GM15510 (cell line): Measurements from ENCODE around the gene CCDC170.

ENCODE experiments used
- POLR2A ChIP-seq: IDR thresholded peaks from 3 replicates; pipeline ENCODE4 v1.6.1; 2011; ENCODE audit warnings: borderline replicate concordance; ENCODE audit not compliant: insufficient read length; ENCODE audit errors: extremely low read depth

The CCDC170 gene

DNA sequence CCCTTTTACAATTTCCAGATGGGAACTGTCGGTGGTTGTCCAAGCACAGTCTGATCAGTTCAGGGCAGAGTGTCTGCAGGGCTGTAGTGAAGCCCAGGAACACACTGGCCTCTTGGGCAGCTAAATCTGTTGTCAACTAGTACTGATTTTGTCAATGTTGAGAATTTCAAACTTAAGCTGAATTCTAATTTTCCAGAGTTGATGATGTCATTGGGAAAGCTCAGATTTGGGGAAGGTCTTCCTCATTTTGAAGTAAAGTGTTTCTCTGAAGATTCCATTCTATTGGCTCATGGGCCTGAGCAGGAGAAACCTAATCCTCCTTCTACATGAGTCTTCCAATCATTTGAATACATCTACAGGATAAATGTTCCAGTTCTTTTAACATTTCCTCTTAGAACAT is 72.1 kb downstream of the CCDC170 start:
- TF ChIP-seq POLR2A = no peak

DNA sequence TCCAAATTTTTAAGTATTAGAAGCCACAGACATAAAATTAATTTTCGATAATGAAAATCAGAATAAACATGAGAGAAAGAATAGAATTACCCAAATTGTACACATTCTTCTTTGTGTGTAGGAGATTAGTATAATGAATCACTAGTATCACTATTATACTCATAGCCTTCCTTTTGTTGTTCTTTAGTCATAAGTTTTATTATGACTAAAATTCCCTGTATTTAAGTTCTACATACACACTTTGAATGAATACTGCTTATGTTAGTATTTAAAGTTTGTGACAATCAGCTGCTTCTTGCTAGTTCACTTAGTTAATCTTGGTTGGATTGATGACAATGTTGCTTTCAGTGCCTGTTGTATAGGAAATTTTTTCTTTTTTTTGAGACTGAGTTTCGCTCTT is 72.7 kb downstream of the CCDC170 start:
- no peak for TF ChIP-seq POLR2A

DNA sequence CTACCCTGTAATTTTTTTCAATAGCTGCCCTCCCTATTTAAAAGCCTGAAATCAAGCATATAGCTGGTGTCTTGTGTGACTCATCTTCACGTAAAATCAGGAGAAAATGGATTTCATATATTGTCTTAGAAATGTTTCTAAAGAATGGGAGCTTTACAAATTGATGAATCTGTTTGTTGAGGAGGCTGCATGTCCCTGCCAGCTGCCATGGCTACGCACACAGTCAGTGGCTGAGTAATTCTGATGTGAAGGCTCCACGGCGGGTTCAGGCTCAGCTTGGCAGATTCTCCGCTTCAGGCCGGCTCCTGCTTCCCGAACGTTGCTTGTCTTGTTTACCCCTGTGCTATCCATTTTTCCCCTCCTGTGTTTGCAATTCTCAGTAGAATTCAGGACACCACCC is 82.8 kb downstream of the CCDC170 start:
- TF ChIP-seq POLR2A = no peak

DNA sequence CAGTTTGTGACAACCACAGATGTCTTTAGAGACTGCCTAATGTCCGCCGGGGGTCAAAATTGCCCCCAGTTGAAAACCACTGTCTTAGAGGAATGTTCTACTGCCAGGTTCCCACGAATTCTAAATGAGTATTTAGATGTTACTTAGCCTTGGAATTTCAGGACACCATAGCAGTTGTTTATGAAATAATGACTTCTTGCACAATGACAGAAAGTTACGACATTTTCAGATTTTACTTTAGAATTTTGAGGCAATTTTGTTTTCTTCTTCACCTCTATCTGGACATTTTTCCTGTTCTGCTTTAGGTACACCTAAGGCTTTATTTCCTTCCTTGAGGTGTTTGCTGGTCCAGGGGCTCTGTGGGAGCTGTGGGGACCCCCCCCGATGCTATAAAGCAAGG is 83.4 kb downstream of the CCDC170 start:
- TF ChIP-seq POLR2A = no peak

DNA sequence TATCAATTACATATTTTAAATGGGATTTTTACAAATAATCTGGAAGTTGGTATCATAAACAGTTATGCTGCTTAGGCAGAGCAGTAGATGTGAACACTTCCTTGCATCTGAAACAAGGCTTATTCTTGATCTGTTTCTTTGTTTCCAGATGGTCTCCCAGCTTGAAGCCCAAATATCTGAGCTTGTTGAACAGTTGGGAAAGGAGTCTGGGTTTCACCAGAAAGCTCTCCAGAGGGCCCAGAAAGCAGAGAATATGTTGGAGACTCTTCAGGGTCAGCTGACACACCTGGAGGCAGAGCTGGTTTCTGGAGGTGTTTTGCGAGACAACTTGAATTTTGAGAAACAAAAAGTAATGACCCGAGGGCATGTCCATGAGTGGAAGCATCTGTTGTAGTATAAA is 91.9 kb downstream of the CCDC170 start:
- TF ChIP-seq POLR2A = no peak

DNA sequence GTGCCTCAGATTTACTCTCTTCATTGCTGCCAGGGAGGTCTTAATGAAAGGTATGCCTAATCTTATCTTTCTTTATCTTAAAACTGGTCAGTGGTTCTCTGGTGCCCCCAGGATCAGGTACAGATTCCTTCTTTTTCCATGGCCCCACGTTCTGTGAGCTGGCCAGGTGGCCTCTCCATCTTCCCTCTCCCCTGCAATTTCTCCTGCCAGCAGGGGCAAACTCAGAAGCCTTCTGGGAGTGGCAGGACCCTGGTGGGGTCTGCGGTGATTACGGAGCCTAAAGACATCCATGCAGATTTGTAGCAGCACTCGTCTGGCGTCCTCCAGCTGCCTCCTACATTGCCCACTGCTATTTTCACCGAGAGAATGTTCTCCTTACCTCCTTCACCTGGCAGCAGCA is 95.8 kb downstream of the CCDC170 start:
- no peak for TF ChIP-seq POLR2A

DNA sequence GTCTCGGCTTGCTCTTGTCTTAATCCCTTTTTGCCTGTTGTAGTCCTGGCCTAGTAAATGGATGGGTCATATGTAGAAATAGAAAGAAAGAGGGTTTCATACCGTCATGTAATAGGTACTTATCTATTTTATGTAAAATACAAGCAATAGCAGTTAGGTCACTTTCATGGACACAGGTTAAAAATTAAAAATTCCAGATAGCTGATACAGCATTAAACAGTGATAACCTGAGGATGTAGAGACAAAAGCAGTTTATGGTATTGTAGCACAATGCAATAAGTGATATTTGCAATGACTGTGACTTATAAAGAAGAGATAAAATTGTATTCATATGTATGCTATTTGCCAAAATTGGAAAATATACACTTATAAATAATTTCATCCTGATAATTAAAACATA is 96.9 kb downstream of the CCDC170 start:
- no peak for TF ChIP-seq POLR2A

DNA sequence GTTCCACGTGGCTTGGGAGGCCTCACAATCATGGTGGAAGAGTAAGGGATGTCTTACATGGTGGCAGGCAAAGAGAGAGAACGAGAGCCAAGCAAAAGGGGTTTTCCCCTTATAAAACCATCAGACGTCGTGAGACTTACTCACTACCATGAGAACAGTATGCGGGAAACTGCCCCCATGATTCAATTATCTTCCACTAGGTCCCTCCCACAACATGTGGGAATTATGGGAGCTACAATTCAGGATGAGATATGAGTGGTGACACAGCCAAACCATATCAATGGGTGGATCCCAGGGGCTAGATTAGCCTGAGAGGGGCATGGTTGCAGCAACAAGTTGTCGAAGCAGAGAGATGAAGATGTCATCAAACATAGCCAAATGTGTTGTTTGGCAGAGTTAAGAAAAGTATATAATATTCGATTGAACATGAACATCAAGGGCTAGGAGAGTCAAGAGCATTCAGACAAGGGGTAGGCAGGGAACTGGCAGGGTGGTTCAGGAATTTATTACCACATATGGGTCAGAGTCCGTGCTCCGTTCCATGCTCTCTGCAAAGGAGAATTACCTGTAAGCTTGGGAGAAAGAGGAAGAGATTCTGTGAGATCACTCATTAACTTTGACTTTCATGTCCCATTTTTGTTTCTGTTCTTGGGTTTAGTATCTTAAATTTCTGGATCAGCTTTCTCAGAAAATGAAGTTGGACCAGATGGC is 98.8 kb downstream of the CCDC170 start:
- TF ChIP-seq POLR2A = no peak

DNA sequence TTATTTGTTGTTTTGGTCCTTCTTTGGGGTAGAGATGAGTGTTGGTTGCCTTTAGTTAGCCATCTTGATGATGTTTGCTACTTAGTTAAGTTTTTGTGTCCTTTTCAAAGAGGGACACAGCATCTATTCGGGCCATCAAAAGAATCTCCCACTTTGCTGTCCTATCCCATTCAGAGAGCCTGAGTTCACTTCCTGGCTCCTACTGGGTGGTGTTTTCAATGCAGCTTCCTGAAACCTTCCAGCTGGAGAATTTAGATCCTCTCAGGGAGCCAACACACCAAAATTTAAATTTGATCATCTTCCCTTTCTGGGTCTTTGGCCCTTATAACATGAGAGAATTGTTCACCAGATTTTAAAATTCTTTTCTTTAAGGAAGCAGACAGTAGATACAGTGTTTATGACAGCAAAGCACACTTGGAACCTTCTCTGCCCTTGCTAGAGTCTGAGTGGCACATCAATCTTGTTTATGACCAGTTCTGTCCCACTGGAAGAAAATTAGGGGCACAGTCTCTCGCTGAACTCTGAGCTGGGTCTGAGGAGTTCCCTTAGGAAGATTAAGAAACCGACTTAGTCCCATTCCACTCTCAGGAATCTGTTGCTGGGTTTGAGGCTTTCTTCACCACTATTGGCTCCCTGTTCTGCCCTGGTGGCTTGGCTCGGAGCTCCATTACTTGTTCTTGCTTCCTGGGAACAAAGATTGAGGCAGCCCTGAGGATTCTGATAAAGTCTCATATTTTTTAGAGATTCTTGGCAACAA is 115.5 kb downstream of the CCDC170 start:
- no peak for TF ChIP-seq POLR2A

DNA sequence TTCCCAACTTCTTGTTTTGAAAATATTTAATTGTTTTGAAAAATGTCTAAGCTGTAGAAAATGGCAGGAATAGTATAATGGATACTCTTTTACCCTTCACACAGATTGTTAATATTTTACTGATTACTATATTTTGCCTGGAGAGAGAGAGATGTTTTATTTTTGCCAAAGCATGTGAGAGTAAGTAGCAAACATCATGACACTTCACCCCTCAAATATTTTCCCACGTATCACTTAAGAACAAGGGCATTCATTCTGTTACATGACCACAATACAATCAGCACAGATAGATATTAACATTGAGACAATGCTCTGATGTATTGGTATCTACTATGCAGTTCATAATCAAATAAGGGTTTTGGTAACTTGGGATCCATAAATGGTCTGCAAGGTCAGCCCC is 116.5 kb downstream of the CCDC170 start:
- no peak for TF ChIP-seq POLR2A

DNA sequence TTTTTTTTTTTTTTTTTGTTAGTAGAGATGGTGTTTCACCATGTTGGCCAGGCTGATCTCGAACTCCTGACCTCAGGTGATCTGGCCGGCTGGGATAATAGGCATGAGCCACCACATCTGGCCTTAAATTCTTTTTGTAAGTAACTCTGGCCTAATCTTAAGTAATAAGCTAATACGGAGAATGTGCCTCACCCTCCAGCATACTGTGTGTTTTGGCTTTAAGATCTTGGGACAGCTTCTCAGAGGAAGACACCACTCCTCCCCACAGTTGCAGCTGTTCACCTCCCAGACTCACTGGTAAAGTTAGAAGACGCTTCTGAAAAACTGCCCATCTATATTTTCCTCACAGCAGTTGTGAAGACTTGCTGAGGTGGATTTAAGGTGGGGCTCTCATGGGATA is 120.8 kb downstream of the CCDC170 start:
- no peak for TF ChIP-seq POLR2A

DNA sequence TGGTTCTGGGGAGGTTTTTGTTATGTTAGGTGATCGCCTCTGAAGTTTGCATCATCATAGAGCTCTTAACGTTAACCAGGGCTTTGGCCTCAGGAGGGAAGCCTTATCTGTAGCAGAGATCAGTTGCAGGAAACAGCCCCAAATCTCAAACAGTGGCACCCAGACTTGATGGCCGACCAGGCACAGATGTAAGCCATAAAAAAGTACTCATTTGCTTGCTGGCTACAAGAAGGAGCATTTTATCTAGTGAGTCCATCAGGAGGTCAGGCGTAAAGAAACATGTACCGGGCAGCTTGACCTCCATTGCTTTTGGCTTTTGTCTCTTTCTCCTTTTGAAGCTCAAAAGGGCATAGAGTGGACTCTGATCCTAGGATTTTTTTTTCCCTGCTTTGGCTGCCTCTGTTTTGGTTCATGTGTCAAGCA is 122.3 kb downstream of the CCDC170 start:
- TF ChIP-seq POLR2A = no peak

DNA sequence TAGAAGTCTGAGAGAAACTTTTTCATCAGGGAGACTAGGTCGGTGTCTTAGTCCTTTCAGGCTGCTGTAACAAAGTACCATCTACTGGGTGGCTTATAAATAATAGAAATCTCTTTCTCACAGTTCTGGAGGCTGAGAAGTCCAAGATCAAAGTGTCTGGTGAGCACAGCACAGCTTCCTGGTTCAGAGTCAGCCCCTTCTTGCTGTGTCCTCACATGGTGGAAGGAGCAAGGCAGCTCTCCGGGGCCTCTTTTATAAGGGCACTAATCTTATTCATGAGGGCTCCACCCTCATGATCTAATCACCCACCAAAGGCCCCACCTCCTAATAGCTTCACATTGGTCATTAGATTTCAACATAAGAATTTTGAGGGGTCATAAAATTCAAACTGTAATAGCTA is 122.8 kb downstream of the CCDC170 start:
- no peak for TF ChIP-seq POLR2A

DNA sequence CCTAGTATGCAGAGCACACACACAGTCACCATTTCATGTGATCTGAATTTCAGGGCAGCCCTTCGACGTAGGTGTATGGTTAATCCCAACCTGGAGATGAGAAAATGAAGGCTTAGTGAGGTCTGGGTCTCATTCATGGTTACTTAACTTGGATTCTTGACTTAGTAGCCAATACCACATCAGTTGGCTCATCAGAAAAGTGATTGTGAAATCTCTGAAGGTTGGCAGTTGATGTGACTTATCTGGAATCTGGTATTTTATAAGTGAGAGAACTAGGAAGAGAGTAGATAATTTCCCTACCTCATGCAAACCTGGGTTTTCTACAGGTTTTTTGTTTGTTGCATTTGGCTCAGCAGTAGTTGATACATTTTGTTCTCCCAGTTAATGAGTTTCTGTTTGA is 123.7 kb downstream of the CCDC170 start:
- no peak for TF ChIP-seq POLR2A

DNA sequence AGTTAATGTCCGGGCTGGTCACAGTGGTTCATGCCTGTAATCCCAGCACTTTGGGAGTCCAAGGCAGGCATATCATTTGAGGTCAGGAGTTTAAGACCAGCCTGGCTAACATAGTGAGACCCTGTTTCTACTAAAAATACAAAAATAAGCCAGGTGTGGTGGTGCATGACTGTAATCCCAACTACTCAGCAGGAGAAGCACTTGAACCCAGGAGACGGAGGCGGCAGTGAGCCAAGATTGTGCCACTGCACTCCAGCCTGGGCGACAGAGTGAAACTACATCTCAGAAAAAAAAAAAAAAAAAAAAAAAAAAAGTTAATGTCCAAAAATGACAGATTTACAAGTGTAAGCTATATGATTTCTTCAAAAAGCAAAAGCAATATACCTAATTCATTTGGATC is 124.9 kb downstream of the CCDC170 start:
- TF ChIP-seq POLR2A = no peak

DNA sequence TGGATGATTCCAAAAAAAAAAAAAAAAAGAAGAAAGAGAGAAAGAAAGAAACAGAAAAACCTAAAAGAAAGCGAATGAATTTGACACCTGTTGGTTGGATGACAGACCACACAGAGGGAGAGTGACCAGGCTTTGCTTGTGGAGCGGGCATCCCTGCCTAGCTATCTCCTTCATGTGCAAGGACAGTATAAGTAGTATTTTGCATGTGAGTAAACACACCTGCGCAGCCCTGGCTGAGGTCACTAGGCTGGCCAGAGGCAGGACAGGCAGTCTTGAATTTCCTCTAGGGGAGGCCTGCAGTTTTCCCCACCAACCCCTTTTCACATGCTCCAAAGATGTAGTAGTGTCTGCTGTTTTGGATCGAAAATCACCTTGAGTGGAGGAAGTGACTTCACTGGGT is 126.4 kb downstream of the CCDC170 start:
- no peak for TF ChIP-seq POLR2A
